H9 (cell line): ENCODE data around the gene STK24. TPM values are rescaled to one million over a fixed set of nuclear protein-coding genes. Genes with fewer than 3 reads are reported as not detected.
"Not testable (repeated sequence)": the region's sequence is repeated elsewhere in the genome, so short reads cannot be mapped to it uniquely, and the experiment has no call there.

Experiments
- DNase-seq: peaks from one replicate; pipeline ENCODE4 v3.0.0-alpha.2; 2017
- H2AFZ ChIP-seq: one replicate; pipeline ENCODE4 v1.6.1; 2013; ENCODE audit warnings: mild to moderate bottlenecking, low read length, control low read depth, moderate library complexity
- H2AK5ac ChIP-seq: 2 replicates; pipeline ENCODE4 v1.6.1; 2013; ENCODE audit warnings: low read length, control low read depth, mixed read lengths; ENCODE audit not compliant: insufficient read length
- H2BK120ac ChIP-seq: one replicate; pipeline ENCODE4 v1.6.1; 2013; ENCODE audit warnings: low read depth, mild to moderate bottlenecking, low read length, control low read depth, inconsistent platforms; ENCODE audit not compliant: poor library complexity, severe bottlenecking
- H2BK12ac ChIP-seq: 2 replicates; pipeline ENCODE4 v1.6.1; 2013; ENCODE audit warnings: low read length, control low read depth, mixed read lengths, low read depth; ENCODE audit not compliant: insufficient read length
- H2BK15ac ChIP-seq: 2 replicates; pipeline ENCODE4 v1.6.1; 2013; ENCODE audit warnings: low read depth, low read length, control low read depth
- H2BK20ac ChIP-seq: one replicate; pipeline ENCODE4 v1.6.1; 2013; ENCODE audit warnings: low read depth, mild to moderate bottlenecking, low read length, control low read depth, inconsistent platforms; ENCODE audit not compliant: poor library complexity, severe bottlenecking
- H2BK5ac ChIP-seq: 2 replicates; pipeline ENCODE4 v1.6.1; 2013; ENCODE audit warnings: low read length, control low read depth, mixed read lengths; ENCODE audit not compliant: insufficient read length
- H3K14ac ChIP-seq: 2 replicates; pipeline ENCODE4 v1.6.1; 2013; ENCODE audit warnings: low read length, control low read depth; ENCODE audit not compliant: insufficient read depth
- H3K18ac ChIP-seq: 2 replicates; pipeline ENCODE4 v1.6.1; 2013; ENCODE audit warnings: low read depth, mild to moderate bottlenecking, mixed read lengths, low read length, control low read depth; ENCODE audit not compliant: insufficient read length
- H3K23ac ChIP-seq: 2 replicates; pipeline ENCODE4 v1.6.1; 2013; ENCODE audit warnings: low read length, control low read depth, mixed read lengths, low read depth; ENCODE audit not compliant: insufficient read length
- H3K23me2 ChIP-seq: 2 replicates; pipeline ENCODE4 v1.6.1; 2013; ENCODE audit warnings: low read depth, mild to moderate bottlenecking, mixed read lengths, low read length, control low read depth; ENCODE audit not compliant: insufficient read length, poor library complexity, severe bottlenecking
- H3K27ac ChIP-seq: 2 replicates; pipeline ENCODE4 v1.5.1; 2013; ENCODE audit warnings: low read length, control low read depth, mixed read lengths, low read depth; ENCODE audit not compliant: insufficient read length
- H3K27me3 ChIP-seq: 2 replicates; pipeline ENCODE4 v1.6.1; 2013; ENCODE audit warnings: low read length, control low read depth, inconsistent platforms; ENCODE audit not compliant: insufficient read depth
- H3K4ac ChIP-seq: 2 replicates; pipeline ENCODE4 v1.6.1; 2013; ENCODE audit warnings: low read depth, mild to moderate bottlenecking, control low read depth, inconsistent platforms, low read length, moderate library complexity
- H3K4me1 ChIP-seq: 2 replicates; pipeline ENCODE4 v1.6.1; 2013; ENCODE audit warnings: low read length, control low read depth, inconsistent platforms; ENCODE audit not compliant: insufficient read depth
- H3K4me2 ChIP-seq: 2 replicates; pipeline ENCODE4 v1.6.1; 2013; ENCODE audit warnings: low read length, control low read depth, mixed read lengths; ENCODE audit not compliant: insufficient read length, insufficient read depth
- H3K56ac ChIP-seq: 2 replicates; pipeline ENCODE4 v1.6.1; 2013; ENCODE audit warnings: low read depth, mild to moderate bottlenecking, mixed read lengths, low read length, control low read depth; ENCODE audit not compliant: insufficient read length
- H3K79me1 ChIP-seq: 2 replicates; pipeline ENCODE4 v1.6.1; 2013; ENCODE audit warnings: low read depth, mild to moderate bottlenecking, moderate library complexity, low read length, control low read depth, inconsistent platforms; ENCODE audit not compliant: insufficient read depth, poor library complexity, severe bottlenecking
- H3K79me2 ChIP-seq: 2 replicates; pipeline ENCODE4 v1.6.1; 2013; ENCODE audit warnings: low read length, control low read depth, inconsistent platforms; ENCODE audit not compliant: insufficient read depth
- H3K9ac ChIP-seq: 2 replicates; pipeline ENCODE4 v1.6.1; 2013; ENCODE audit warnings: low read length, control low read depth, mixed read lengths; ENCODE audit not compliant: insufficient read length; ENCODE audit errors: extremely low read depth
- H3K9me3 ChIP-seq: one replicate; pipeline ENCODE4 v1.6.1; 2013; ENCODE audit warnings: low read depth, low read length, inconsistent platforms; ENCODE audit not compliant: control insufficient read depth
- H3T11ph ChIP-seq: one replicate; pipeline ENCODE4 v1.6.1; 2013; ENCODE audit warnings: mild to moderate bottlenecking, low read length, control low read depth, inconsistent platforms
- H4K20me1 ChIP-seq: one replicate; pipeline ENCODE4 v1.6.1; 2013; ENCODE audit not compliant: control insufficient read depth, insufficient read length, insufficient read depth
- H4K5ac ChIP-seq: 2 replicates; pipeline ENCODE4 v1.6.1; 2013; ENCODE audit warnings: low read depth, mild to moderate bottlenecking, mixed read lengths, low read length, control low read depth; ENCODE audit not compliant: insufficient read length
- H4K8ac ChIP-seq: replicated peaks from 2 replicates; pipeline ENCODE4 v1.6.1; 2013; ENCODE audit warnings: low read length, control low read depth, mixed read lengths, low read depth; ENCODE audit not compliant: insufficient read length
- H4K91ac ChIP-seq: 2 replicates; pipeline ENCODE4 v1.6.1; 2013; ENCODE audit warnings: low read depth, mild to moderate bottlenecking, moderate library complexity, mixed read lengths, low read length, control low read depth; ENCODE audit not compliant: insufficient read length
- H3K27ac Mint-ChIP-seq, 3 experiments: 2 replicates in 2 of 3; 3 replicates in 1 of 3; pipeline ENCODE4 v1.8.0; 2020 to 2021; ENCODE audit warnings: mixed read lengths in 3 of 3, mild to moderate bottlenecking in 1 of 3, moderate library complexity in 1 of 3
- H3K27me3 Mint-ChIP-seq: 2 replicates; pipeline ENCODE4 v1.8.0; 2021; ENCODE audit warnings: low read depth, mild to moderate bottlenecking, moderate library complexity, mixed read lengths
- H3K36me3 Mint-ChIP-seq, 3 experiments: 2 replicates in 2 of 3; 3 replicates in 1 of 3; pipeline ENCODE4 v1.8.0; 2020 to 2021; ENCODE audit warnings: low read depth in 3 of 3, mixed read lengths in 3 of 3; ENCODE audit not compliant: insufficient read depth in 1 of 3
- H3K4me1 Mint-ChIP-seq, 2 experiments: 2 replicates each; pipeline ENCODE4 v1.8.0; 2020; ENCODE audit warnings: mixed read lengths in 2 of 2
- H3K4me3 Mint-ChIP-seq, 2 experiments: 2 replicates in 1 of 2; 3 replicates in 1 of 2; pipeline ENCODE4 v1.8.0; 2020 to 2021; ENCODE audit warnings: mild to moderate bottlenecking in 2 of 2, mixed read lengths in 2 of 2, moderate library complexity in 1 of 2
- H3K9me3 Mint-ChIP-seq, 2 experiments: 2 replicates in 1 of 2; 3 replicates in 1 of 2; pipeline ENCODE4 v1.8.0; 2020; ENCODE audit warnings: mild to moderate bottlenecking in 2 of 2, mixed read lengths in 2 of 2, moderate library complexity in 1 of 2
- CTCF ChIP-seq: fragments of 200-600 bp; sonication (generic); conservative IDR thresholded peaks from 3 replicates; pipeline ENCODE4 v1.8.0; 2021; ENCODE audit warnings: antibody characterized with exemption, mild to moderate bottlenecking
- WGBS: extraction: QIAGEN DNeasy Blood & Tissue Kit; methylation state at CpG from one replicate; pipeline ENCODE4 v1.1.7; 2013; ENCODE audit warnings: missing lambda C conversion rate, low lambda C conversion rate, mixed read lengths; ENCODE audit not compliant: insufficient read length; ENCODE audit errors: extremely low coverage; 5-methylcytosine and 5-hydroxymethylcytosine counted together
- total RNA-seq: library from RNA; stranded (reverse); gene quantifications from 2 replicates; pipeline ENCODE4 v1.2.1, GENCODE V29; 2021

The STK24 gene
- total RNA-seq, 1 experiment from 2014 or later: 134 TPM

- Histone ChIP-seq H3K79me2 (no peaks in the 10 kb centered on the region), H2BK12ac (no peak overlapping the region), H2BK5ac (no peak overlapping the region), H3K9me3 (no peaks in the 10 kb centered on the region), H3K27ac (no peak overlapping the region), H4K91ac (no peak overlapping the region), H2BK15ac (no peak overlapping the region), H3K18ac (no peak overlapping the region), H3K27me3 (no peaks in the 10 kb centered on the region), H3K4me1 (no peaks in the 10 kb centered on the region), H3K79me1 (no peaks in the 10 kb centered on the region), H2BK20ac (no peak overlapping the region), H4K8ac (no peak overlapping the region), H4K5ac (no peak overlapping the region), H3K4ac (no peak overlapping the region), H3K9ac (no peak overlapping the region), H3K23ac (no peak overlapping the region), H2AFZ (no peak overlapping the region), H3K23me2 (no peaks in the 10 kb centered on the region), H3K56ac (no peak overlapping the region), H4K20me1 (no peaks in the 10 kb centered on the region), H2BK120ac (no peak overlapping the region), H3K14ac (no peak overlapping the region), H2AK5ac (no peak overlapping the region), H3K4me2 (no peak overlapping the region), H3T11ph (no peak overlapping the region)
- Mint-ChIP-seq H3K4me1 (peaks cover 0 to 2% of the 10 kb centered on the region in 2 experiments; a peak in 1 of 4 replicates), H3K9me3 (no peaks in the 10 kb centered on the region; a peak in 1 of 5 replicates), H3K27me3 (no peaks in the 10 kb centered on the region), H3K4me3 (no peak overlapping the region), H3K36me3 (no peaks in the 10 kb centered on the region), H3K27ac (peak overlapping the region in 1 of 3 experiments; percentile 76; a peak in 1 of 7 replicates)
- no peak for DNase-seq
- WGBS: no CpG with 5 or more reads among the region's 1 CpG
- no peak for TF ChIP-seq CTCF
Measured at GRCh38 chr13:98626298-98626935, 49.5 kb upstream of the STK24 start.

GRCh38 chr13:98624589-98624988 lies 47.7 kb upstream of the STK24 start:
- not testable (repeated sequence) for H3K23ac ChIP-seq, H3K14ac ChIP-seq, DNase-seq, H3K4me1 ChIP-seq, H3K4me1 Mint-ChIP-seq, H3K4me3 Mint-ChIP-seq, H3K79me2 ChIP-seq, H3K79me1 ChIP-seq, H4K5ac ChIP-seq, H2AK5ac ChIP-seq, H3K27me3 ChIP-seq, H3K9ac ChIP-seq, H2BK120ac ChIP-seq, H4K91ac ChIP-seq, H3K27me3 Mint-ChIP-seq, H2BK12ac ChIP-seq, H3K4ac ChIP-seq, H3K23me2 ChIP-seq, H3K18ac ChIP-seq, H3K9me3 Mint-ChIP-seq, H3K56ac ChIP-seq, H4K20me1 ChIP-seq, H3K36me3 Mint-ChIP-seq, H3T11ph ChIP-seq, H4K8ac ChIP-seq, H3K27ac Mint-ChIP-seq, H3K27ac ChIP-seq, H3K4me2 ChIP-seq, H2AFZ ChIP-seq, H3K9me3 ChIP-seq, H2BK15ac ChIP-seq, H2BK20ac ChIP-seq, H2BK5ac ChIP-seq
- no CpG with 5 or more reads among the region's 5 CpGs for WGBS
